ENCODE results near the gene NCOA3.
"Not testable (repeated sequence)": the region's sequence is repeated elsewhere in the genome, so short reads cannot be mapped to it uniquely, and the experiment has no call there.

Gene NCOA3

DNA sequence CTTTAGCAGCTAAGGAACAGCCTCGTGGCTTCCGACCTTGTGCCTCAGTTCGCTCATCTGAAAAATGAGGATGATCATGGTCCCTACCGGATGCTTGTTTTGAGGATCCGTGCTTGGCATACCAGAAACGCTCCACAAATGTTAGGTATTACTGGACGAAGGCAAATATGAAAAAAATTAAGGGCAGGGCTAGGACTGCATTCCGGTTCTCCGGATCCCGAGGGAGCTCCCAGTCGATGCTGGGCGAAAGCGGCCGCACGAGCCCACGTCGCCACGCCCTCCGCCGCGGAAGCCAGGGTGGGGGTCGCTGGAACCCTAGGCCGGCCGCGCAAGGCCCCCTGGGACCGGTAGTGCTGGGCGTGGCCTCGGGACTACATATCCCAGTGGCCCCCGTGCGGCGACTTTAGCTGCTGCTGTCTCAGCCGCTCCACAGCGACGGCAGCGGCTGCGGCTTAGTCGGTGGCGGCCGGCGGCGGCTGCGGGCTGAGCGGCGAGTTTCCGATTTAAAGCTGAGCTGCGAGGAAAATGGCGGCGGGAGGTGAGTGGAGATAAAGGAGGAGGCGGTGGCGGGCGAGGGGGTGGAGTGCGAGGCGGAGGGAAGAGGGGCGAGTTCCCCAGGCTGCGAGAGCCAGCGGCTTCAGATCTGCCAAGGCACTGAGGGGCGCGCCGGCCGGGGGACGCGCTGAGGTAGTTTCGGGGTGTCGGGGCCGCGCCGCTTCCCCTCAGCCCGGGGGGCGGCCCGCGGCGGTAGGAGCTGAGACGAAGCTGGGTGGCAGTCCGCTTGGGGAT, at the start of gene NCOA3:
TSS of gene NCOA3 (plus strand) at position 406 of the 789 bp plus-strand sequence. CDS start 120,361 bp downstream, outside the sequence.
- DNase-seq: peak; percentile 98

- DNase-seq: no peak
Measured at GRCh38 chr20:47452736-47453161, 48.9 kb upstream of the NCOA3 start.

DNA sequence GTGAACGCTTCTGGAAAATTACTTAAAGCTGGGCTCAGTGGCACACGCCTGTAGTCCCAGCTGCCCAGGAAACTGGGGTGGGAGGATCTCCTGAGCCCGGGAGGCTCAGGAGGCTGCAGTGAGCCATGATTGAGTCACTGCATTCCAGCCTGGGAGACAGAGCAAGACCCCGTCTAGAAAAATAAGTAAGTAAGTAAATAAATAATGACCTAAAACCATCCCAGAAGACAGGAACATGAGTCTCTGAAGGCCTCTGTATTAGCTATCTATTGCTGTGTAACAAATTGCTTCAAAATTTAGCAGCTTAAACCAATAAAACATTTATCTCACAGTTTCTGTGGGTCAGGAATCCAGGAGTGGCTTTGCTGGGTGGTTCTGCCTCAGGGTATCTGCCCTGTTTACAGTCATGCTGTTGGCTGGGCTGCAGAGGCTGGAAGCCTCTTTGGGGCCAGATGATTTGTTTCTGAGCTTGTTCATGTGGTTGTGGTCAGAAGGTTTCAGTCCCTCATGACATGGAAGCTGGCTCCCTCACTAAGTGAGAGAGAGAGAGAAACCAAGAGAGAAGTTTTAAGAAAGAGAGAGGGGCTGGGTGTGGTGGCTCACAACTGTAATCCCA, 48.4 kb upstream of the NCOA3 start:
- peak; percentile 95 for DNase-seq

DNA sequence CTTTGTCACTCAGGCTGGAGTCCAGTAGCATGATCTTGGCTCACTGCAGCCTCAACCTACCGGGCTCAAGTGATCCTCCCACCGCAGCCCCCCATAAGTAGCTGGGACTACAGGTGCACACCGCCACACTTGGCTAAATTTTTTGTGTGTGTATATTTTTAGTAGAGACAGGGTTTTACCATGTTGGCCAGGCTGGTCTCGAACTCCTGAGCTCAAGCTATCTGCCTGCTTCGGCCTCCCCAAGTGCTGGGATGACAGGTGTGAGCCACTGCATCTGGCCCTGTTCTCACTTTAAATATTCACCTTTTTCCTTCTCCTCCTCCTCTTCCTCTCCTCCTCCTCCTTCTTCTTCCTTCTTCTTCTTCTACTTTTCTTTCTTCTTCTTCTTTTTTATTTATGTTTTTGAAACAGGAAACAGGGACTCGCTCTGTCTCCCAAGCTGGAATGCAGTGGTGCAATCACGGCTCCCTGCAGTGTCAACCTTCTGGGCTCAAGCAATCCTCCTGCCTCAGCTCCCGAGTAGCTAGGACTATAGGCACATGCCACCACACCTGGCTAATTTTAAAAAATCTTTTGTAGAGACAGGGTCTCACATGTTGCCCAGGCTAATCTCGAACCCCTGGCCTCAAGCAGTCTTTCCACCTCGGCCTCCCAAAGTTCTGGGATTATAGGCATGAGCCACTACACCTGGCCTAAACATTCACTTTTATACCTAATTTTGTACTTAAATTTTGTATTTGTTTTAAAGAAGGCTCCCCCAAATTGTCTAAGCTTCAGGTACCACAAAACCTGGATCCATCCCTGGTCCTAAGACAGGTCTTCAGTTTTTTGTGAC, 47.2 kb upstream of the NCOA3 start:
- no peak for DNase-seq

GRCh38 chr20:47455133-47456040, 46.3 kb upstream of the NCOA3 start:
- no peak for DNase-seq

- no peak for DNase-seq
Measured at GRCh38 chr20:47456041-47456537, 45.6 kb upstream of the NCOA3 start.

DNA sequence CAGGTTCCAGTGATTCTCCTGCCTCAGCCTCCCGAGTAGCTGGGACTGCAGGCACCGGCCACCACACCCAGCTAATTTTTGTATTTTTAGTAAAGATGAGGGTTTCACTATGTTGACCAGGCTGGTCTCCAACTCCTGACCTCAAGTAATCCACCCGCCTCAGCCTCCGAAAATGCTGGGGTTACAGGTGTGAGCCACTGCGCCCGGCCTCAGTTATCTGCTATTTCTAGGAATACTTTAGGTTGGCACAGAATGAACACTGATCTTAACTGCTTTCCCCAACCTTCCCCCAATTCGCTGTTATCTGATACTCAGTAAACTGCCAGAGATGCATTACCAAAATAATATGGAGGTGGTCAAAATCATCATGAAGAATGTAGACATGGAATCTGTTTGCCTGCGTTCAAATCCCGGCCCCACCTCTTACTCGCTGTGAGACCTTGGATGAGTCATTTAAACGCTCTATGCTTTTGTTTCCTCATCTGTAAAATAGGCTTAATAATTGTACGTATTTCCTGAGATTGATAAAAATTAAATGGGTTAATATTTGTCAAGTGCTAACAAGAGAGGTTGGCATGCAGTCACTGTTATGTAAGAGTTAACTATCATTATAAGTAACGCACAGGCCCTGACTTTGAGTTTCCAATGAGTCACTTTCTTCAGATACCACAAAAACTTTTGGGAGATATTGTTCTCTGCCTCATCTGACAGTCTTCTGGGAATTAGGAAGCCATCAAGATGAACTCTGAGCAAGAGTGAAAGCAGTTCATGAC, 44.5 kb upstream of the NCOA3 start:
- DNase-seq: peak; percentile 93

- not testable (repeated sequence) for DNase-seq
Measured at GRCh38 chr20:47458280-47459050, 43.2 kb upstream of the NCOA3 start.

- DNase-seq: no peak
Measured at GRCh38 chr20:47459344-47460073, 42.2 kb upstream of the NCOA3 start.

- DNase-seq: not testable (repeated sequence)
Measured at GRCh38 chr20:47460761-47461112, 41.0 kb upstream of the NCOA3 start.

GRCh38 chr20:47461120-47461685, 40.5 kb upstream of the NCOA3 start:
- DNase-seq: no peak

- DNase-seq: not testable (repeated sequence)
Measured at GRCh38 chr20:47461906-47462305, 39.8 kb upstream of the NCOA3 start.

DNA sequence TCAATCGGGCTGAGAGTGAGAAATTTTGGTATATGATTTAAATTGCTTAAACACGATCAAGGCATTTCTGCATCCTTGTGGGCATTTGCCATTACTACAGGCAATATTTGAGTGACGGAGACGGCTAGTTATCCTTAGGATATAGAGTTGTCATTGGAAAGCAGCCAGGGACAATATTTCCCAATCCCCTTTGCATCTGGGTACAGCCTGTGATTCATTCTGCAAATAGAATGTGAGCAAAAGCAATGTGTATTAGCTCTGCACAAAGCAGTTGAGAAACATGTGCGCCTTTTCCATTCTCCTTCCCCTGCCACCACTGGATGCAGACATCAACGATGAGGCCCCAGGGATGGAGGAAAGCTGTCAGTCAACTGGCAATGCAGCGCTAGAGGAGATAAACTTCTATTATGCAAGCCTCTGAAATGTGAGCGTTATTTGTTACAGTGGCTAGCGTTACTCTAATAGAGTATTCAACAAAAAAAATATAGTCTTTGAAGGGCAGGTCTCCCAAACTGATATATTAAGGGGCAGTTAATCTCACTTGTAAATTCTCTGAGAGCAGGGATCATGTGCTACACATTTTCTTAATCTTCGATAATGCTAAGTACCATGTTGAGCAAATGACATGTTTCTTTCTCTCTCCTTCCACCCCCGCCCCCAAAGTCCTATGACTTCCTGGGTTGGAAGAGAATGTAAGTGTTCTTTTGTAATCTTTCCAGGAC, 37.1 kb upstream of the NCOA3 start:
- peak; percentile 99 for DNase-seq

GRCh38 chr20:47465335-47466090, 36.2 kb upstream of the NCOA3 start:
- no peak for DNase-seq

- peak; percentile 19 for DNase-seq
Measured at GRCh38 chr20:47466213-47466612, 35.5 kb upstream of the NCOA3 start.

- DNase-seq: no peak
Measured at GRCh38 chr20:47466704-47467459, 34.8 kb upstream of the NCOA3 start.
